Stomach (tissue), 4 donors: ENCODE results near the gene RMND5A.

ENCODE experiments used
- CTCF ChIP-seq, 7 experiments: fragments of 450-650 bp in 4 of 7; fragments of 200-600 bp in 3 of 7; sonication (generic) in 3 of 7; IDR thresholded peaks; one replicate each; pipeline ENCODE4 v1.5.1; 2016 to 2019; ENCODE audit warnings: antibody characterized with exemption in 7 of 7, control low read depth in 2 of 7, mild to moderate bottlenecking in 1 of 7
- EP300 ChIP-seq: sonication (generic); formaldehyde crosslinking; IDR thresholded peaks from one replicate; pipeline ENCODE4 v1.6.1; 2017; ENCODE audit warnings: antibody characterized with exemption
- POLR2A ChIP-seq, 4 donors: fragments of 450-650 bp; IDR thresholded peaks; one replicate each; pipeline ENCODE4 v1.6.1; 2016; ENCODE audit warnings: antibody characterized with exemption in 4 of 4, control low read depth in 2 of 4, mild to moderate bottlenecking in 1 of 4, moderate library complexity in 1 of 4

GRCh38 chr2:86744152-86744551 is 24.1 kb downstream of the RMND5A start:
- TF ChIP-seq CTCF (IDR thresholded peaks at IDR 0.05): no peak
- no peak for TF ChIP-seq EP300
- TF ChIP-seq POLR2A (IDR thresholded peaks at IDR 0.05): no peak
